SU-DHL-6 (cell line): ENCODE data around the gene BEND5.

ENCODE experiments used
- H2AFZ ChIP-seq: fragments of 200-600 bp; sonication (generic); 2 replicates; pipeline ENCODE4 v1.6.1; 2014; ENCODE audit warnings: low read depth, mild to moderate bottlenecking, moderate library complexity, mixed read lengths, antibody characterized with exemption, low read length; ENCODE audit not compliant: severe bottlenecking
- H3F3A ChIP-seq: fragments of 200-600 bp; shearing (Covaris generic); 2 replicates; pipeline ENCODE4 v1.6.0; 2016; ENCODE audit warnings: antibody characterized with exemption, mild to moderate bottlenecking; ENCODE audit not compliant: insufficient read depth
- H3K27ac ChIP-seq: fragments of 200-600 bp; sonication (generic); 2 replicates; pipeline ENCODE4 v1.5.1; 2016; ENCODE audit warnings: low read depth, mild to moderate bottlenecking, low read length, moderate library complexity, mixed read lengths
- H3K27me3 ChIP-seq: fragments of 200-600 bp; sonication (generic), shearing (Covaris generic); 2 replicates; pipeline ENCODE4 v1.6.0; 2014; ENCODE audit warnings: mild to moderate bottlenecking, low read length
- H3K36me3 ChIP-seq: fragments of 200-600 bp; sonication (generic); 2 replicates; pipeline ENCODE4 v1.6.1; 2014; ENCODE audit warnings: mild to moderate bottlenecking, low read length, mixed read lengths
- H3K4me2 ChIP-seq: fragments of 300-600, 200-600 bp; shearing (Covaris generic), sonication (generic); 2 replicates; pipeline ENCODE4 v1.6.0; 2014; ENCODE audit warnings: low read length, low read depth, mild to moderate bottlenecking; ENCODE audit not compliant: poor library complexity, severe bottlenecking
- H3K4me3 ChIP-seq: fragments of 200-600 bp; sonication (generic); 2 replicates; pipeline ENCODE4 v1.5.1; 2014; ENCODE audit warnings: antibody characterized with exemption, low read length, mild to moderate bottlenecking, mixed read lengths; ENCODE audit not compliant: insufficient read depth, poor library complexity, severe bottlenecking
- H3K79me2 ChIP-seq: fragments of 200-600 bp; sonication (generic); 2 replicates; pipeline ENCODE4 v1.6.1; 2014; ENCODE audit warnings: mild to moderate bottlenecking, low read length, moderate library complexity; ENCODE audit not compliant: insufficient read depth
- H3K9ac ChIP-seq: fragments of 200-600 bp; sonication (generic); 2 replicates; pipeline ENCODE4 v1.7.0; 2014; ENCODE audit warnings: mild to moderate bottlenecking, low read length
- H3K9me2 ChIP-seq: fragments of 200-600 bp; sonication (generic); replicated peaks from 2 replicates; pipeline ENCODE4 v1.6.1; 2014; ENCODE audit warnings: low read length; ENCODE audit not compliant: insufficient read depth
- H3K9me3 ChIP-seq: fragments of 200-600 bp; sonication (generic); 2 replicates; pipeline ENCODE4 v1.6.1; 2014; ENCODE audit warnings: low read length, mixed read lengths; ENCODE audit not compliant: insufficient read depth
- H4K20me1 ChIP-seq: fragments of 200-600 bp; sonication (generic); 2 replicates; pipeline ENCODE4 v1.6.1; 2014; ENCODE audit warnings: low read depth, mild to moderate bottlenecking, antibody characterized with exemption, low read length, moderate library complexity, mixed read lengths
- EZH2phosphoT487 ChIP-seq: fragments of 200-600 bp; sonication (generic), shearing (Covaris generic); conservative IDR thresholded peaks from 2 replicates; pipeline ENCODE4 v1.6.1; 2018; ENCODE audit warnings: mild to moderate bottlenecking, antibody characterized with exemption, low read length, moderate library complexity, mixed read lengths
- TF ChIP-seq, protein P1 (sequence below): fragments of 200-600 bp; sonication (generic); IDR thresholded peaks from one replicate; pipeline ENCODE4 v1.5.1; 2017; ENCODE audit warnings: antibody characterized with exemption, mild to moderate bottlenecking, low read length, moderate library complexity; ENCODE audit not compliant: insufficient read depth, poor library complexity, severe bottlenecking

Gene BEND5

DNA sequence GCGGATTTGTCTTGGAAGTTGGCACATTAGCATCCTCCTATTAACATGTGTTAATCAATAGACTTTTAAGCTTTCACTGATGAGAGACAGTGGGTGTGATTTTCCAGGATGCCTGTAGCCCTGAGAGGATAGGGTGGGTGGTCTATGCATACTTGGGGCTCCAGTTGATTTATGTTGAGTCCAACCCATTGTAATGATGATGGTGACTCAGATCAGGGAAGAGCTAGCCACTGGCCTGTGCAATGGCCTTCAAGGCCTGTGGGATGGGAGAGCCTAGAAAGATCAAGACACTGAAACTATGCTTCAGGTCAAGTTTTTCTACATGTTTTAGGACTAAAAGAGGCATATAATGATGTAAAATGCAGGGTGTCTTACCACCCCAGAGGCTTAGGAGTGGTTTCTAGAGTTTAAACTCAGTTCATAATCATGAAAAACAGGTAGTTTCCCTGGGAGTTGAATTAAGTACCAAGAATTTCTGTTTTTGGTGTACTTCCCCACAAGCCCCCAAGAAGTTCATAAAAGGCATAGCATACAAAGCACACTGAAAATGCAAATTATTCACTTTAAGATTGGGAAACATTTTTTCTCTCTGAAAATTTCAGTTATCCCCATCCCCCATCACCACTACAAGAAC is 19.9 kb downstream of the BEND5 start:
- Histone ChIP-seq H3K36me3 (no peaks in the 10 kb centered on the region), H3K9me2 (no peaks in the 10 kb centered on the region), H4K20me1 (no peaks in the 10 kb centered on the region), H2AFZ (no peak overlapping the region), H3K79me2 (no peaks in the 10 kb centered on the region), H3K27me3 (no peaks in the 10 kb centered on the region), H3K27ac (no peak overlapping the region), H3K4me3 (no peak overlapping the region), H3K4me2 (no peak overlapping the region), H3K9me3 (no peaks in the 10 kb centered on the region), H3K9ac (no peak overlapping the region), H3F3A (no peaks in the 10 kb centered on the region)
- no peak for TF ChIP-seq EZH2phosphoT487
- TF ChIP-seq, protein P1, sequence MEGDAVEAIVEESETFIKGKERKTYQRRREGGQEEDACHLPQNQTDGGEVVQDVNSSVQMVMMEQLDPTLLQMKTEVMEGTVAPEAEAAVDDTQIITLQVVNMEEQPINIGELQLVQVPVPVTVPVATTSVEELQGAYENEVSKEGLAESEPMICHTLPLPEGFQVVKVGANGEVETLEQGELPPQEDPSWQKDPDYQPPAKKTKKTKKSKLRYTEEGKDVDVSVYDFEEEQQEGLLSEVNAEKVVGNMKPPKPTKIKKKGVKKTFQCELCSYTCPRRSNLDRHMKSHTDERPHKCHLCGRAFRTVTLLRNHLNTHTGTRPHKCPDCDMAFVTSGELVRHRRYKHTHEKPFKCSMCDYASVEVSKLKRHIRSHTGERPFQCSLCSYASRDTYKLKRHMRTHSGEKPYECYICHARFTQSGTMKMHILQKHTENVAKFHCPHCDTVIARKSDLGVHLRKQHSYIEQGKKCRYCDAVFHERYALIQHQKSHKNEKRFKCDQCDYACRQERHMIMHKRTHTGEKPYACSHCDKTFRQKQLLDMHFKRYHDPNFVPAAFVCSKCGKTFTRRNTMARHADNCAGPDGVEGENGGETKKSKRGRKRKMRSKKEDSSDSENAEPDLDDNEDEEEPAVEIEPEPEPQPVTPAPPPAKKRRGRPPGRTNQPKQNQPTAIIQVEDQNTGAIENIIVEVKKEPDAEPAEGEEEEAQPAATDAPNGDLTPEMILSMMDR = no peak

DNA sequence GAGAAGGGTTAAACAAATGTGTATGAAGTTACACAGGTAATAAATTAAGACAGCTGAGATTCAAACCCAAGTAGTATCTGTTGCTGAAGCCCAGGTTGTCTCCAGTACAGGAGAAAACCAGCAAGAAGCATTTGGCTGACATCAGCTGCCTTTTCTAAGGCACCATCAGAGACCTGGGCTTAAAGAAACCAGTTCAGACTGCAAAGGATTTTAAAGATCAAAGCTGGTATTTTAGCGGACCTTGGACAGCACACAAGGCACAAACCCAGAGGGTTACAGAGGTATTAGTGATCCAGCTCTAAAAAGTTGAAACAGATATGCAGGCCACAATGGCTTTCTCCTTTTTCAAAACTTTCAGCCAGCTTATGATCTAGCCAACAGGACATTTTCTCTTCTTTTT is 23.4 kb downstream of the BEND5 start:
- no peaks in the 10 kb centered on the region for H3K9me2 ChIP-seq
- H3K27ac ChIP-seq = no peak overlapping the region
- no peaks in the 10 kb centered on the region for H3F3A ChIP-seq
- no peak overlapping the region for H3K9ac ChIP-seq
- no peaks in the 10 kb centered on the region for H3K36me3 ChIP-seq
- no peaks in the 10 kb centered on the region for H4K20me1 ChIP-seq
- TF ChIP-seq, protein P1 = no peak
- no peak for TF ChIP-seq EZH2phosphoT487
- H3K79me2 ChIP-seq = no peaks in the 10 kb centered on the region
- H3K27me3 ChIP-seq = no peaks in the 10 kb centered on the region
- H3K4me2 ChIP-seq = no peak overlapping the region
- H3K9me3 ChIP-seq = no peaks in the 10 kb centered on the region
- no peak overlapping the region for H3K4me3 ChIP-seq
- H2AFZ ChIP-seq = no peak overlapping the region

DNA sequence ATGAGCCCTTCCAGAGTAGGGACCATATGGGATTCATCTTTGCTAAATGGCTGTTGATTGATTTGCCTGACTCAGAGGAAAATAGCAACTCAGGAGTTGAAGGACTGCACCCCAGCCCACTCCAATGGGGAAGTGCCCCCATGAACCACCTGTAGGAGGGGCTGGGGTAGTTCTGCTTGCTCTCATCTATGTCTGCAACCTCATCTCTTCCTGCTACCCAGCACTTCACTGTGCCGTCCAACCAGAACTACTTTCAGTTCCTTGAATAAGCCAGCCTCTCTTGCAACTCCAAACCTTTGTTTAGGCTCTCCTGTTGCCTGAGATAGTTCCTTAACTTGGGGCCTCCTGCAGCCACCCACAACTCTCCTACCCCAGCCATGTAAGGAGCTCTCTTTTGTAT is 26.6 kb downstream of the BEND5 start:
- TF ChIP-seq, protein P1 = no peak
- TF ChIP-seq EZH2phosphoT487 = no peak
- no peaks in the 10 kb centered on the region for H3K9me2 ChIP-seq
- H3K27me3 ChIP-seq = no peaks in the 10 kb centered on the region
- no peak overlapping the region for H3K4me3 ChIP-seq
- H3K4me2 ChIP-seq = no peak overlapping the region
- no peaks in the 10 kb centered on the region for H3K9me3 ChIP-seq
- no peaks in the 10 kb centered on the region for H4K20me1 ChIP-seq
- no peak overlapping the region for H2AFZ ChIP-seq
- no peak overlapping the region for H3K9ac ChIP-seq
- H3F3A ChIP-seq = no peaks in the 10 kb centered on the region
- H3K79me2 ChIP-seq = no peaks in the 10 kb centered on the region
- H3K36me3 ChIP-seq = no peaks in the 10 kb centered on the region
- H3K27ac ChIP-seq = no peak overlapping the region
